HCT116 (cell line): ENCODE data around the gene MSI2.

Source experiments
- EZH2 ChIP-seq: fragments of 200-600 bp; sonication (generic); IDR thresholded peaks from 2 replicates; pipeline ENCODE4 v1.6.1; 2017; ENCODE audit warnings: antibody characterized with exemption, mixed run types
- JUND ChIP-seq: IDR thresholded peaks from 2 replicates; pipeline ENCODE4 v1.6.1; 2012
- POLR2A ChIP-seq: IDR thresholded peaks from 2 replicates; pipeline ENCODE4 v1.7.0; 2011; ENCODE audit warnings: borderline replicate concordance; ENCODE audit not compliant: insufficient read depth, insufficient read length; ENCODE audit errors: extremely low read depth
- POLR2AphosphoS5 ChIP-seq: IDR thresholded peaks from 2 replicates; pipeline ENCODE4 v1.6.1; 2011; ENCODE audit warnings: mild to moderate bottlenecking, low read depth, low read length, moderate library complexity
- SIN3A ChIP-seq: IDR thresholded peaks from 2 replicates; pipeline ENCODE4 v1.6.1; 2012; ENCODE audit warnings: low read depth
- YY1 ChIP-seq: IDR thresholded peaks from 2 replicates; pipeline ENCODE4 v1.6.1; 2011; ENCODE audit warnings: low read length, low read depth, moderate library complexity, mild to moderate bottlenecking; ENCODE audit not compliant: insufficient replicate concordance; ENCODE audit errors: extremely low read depth
- TF ChIP-seq, protein P1 (sequence below), 3 experiments: fragments of 200-600 bp in 1 of 3; sonication (generic) in 1 of 3; IDR thresholded peaks in 2 of 3; conservative IDR thresholded peaks in 1 of 3; 2 replicates each; pipeline ENCODE4 v1.5.1; 2012 to 2017; ENCODE audit warnings: low read depth in 2 of 3, low read length in 2 of 3, antibody characterized with exemption in 1 of 3, borderline replicate concordance in 1 of 3, control low read depth in 1 of 3, mild to moderate bottlenecking in 1 of 3, mixed read lengths in 1 of 3, mixed run types in 1 of 3, moderate library complexity in 1 of 3; ENCODE audit not compliant: insufficient read depth in 1 of 3
- TF ChIP-seq, protein P2 (sequence below): IDR thresholded peaks from 2 replicates; pipeline ENCODE4 v1.6.1; 2012; ENCODE audit warnings: low read depth

DNA sequence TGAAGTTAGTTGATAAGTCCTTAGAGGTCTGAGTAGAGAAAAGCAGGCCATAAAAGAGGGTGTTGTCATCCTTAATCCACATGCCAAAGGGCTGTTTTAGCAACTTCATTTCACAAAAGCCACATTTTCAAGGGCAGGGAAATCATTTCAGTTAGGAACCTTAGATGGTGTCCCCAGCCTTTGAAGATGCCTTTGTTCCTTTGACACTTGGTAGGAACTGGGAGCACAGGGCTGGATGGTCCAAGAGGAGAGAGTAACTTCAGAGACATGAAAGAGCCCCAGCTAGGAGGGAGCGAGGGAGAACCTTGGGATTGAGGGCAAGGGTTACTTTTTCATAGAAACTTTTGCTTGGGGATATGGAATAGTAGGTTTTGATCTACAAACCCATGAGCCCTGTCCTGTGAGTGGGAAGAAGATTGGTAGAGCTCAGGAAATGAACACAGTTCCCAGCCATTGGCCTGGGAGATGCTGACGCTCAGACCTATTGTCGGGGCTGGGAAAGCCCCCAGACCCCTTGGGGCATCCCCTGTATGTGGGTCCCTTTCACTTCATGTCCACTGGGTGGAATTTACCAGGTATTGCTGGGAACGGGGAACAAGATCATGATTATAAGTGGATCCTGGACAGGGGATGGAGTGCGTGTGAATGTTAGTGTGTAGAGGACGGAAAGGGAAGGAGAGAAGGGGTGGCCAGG lies 18.9 kb downstream of the MSI2 start:
- TF ChIP-seq JUND (no peak), POLR2A (no peak), YY1 (no peak), EZH2 (no peak), POLR2AphosphoS5 (no peak), SIN3A (no peak)
- TF ChIP-seq, protein P1, sequence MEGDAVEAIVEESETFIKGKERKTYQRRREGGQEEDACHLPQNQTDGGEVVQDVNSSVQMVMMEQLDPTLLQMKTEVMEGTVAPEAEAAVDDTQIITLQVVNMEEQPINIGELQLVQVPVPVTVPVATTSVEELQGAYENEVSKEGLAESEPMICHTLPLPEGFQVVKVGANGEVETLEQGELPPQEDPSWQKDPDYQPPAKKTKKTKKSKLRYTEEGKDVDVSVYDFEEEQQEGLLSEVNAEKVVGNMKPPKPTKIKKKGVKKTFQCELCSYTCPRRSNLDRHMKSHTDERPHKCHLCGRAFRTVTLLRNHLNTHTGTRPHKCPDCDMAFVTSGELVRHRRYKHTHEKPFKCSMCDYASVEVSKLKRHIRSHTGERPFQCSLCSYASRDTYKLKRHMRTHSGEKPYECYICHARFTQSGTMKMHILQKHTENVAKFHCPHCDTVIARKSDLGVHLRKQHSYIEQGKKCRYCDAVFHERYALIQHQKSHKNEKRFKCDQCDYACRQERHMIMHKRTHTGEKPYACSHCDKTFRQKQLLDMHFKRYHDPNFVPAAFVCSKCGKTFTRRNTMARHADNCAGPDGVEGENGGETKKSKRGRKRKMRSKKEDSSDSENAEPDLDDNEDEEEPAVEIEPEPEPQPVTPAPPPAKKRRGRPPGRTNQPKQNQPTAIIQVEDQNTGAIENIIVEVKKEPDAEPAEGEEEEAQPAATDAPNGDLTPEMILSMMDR (IDR thresholded peaks at IDR 0.05 in 2 of 3, conservative IDR thresholded peaks at IDR 0.05 in 1 of 3; ENCODE audit: borderline replicate concordance in 1 of 3, insufficient read depth in 1 of 3, low read depth in 2 of 3, low read length in 2 of 3) = no peak
- TF ChIP-seq, protein P2, sequence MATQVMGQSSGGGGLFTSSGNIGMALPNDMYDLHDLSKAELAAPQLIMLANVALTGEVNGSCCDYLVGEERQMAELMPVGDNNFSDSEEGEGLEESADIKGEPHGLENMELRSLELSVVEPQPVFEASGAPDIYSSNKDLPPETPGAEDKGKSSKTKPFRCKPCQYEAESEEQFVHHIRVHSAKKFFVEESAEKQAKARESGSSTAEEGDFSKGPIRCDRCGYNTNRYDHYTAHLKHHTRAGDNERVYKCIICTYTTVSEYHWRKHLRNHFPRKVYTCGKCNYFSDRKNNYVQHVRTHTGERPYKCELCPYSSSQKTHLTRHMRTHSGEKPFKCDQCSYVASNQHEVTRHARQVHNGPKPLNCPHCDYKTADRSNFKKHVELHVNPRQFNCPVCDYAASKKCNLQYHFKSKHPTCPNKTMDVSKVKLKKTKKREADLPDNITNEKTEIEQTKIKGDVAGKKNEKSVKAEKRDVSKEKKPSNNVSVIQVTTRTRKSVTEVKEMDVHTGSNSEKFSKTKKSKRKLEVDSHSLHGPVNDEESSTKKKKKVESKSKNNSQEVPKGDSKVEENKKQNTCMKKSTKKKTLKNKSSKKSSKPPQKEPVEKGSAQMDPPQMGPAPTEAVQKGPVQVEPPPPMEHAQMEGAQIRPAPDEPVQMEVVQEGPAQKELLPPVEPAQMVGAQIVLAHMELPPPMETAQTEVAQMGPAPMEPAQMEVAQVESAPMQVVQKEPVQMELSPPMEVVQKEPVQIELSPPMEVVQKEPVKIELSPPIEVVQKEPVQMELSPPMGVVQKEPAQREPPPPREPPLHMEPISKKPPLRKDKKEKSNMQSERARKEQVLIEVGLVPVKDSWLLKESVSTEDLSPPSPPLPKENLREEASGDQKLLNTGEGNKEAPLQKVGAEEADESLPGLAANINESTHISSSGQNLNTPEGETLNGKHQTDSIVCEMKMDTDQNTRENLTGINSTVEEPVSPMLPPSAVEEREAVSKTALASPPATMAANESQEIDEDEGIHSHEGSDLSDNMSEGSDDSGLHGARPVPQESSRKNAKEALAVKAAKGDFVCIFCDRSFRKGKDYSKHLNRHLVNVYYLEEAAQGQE = no peak
